VCaP (cell line): ENCODE data around the gene BRAF.
"Not testable (repeated sequence)": the region's sequence is repeated elsewhere in the genome, so short reads cannot be mapped to it uniquely, and the experiment has no call there.

ENCODE experiments used
- H3K27ac ChIP-seq: fragments of 450-650 bp; 2 replicates; pipeline ENCODE4 v1.5.1; 2017
- CTCF ChIP-seq: fragments of 450-650 bp; conservative IDR thresholded peaks from 2 replicates; pipeline ENCODE4 v1.5.1; 2017; ENCODE audit warnings: mild to moderate bottlenecking, moderate library complexity

BRAF gene

DNA sequence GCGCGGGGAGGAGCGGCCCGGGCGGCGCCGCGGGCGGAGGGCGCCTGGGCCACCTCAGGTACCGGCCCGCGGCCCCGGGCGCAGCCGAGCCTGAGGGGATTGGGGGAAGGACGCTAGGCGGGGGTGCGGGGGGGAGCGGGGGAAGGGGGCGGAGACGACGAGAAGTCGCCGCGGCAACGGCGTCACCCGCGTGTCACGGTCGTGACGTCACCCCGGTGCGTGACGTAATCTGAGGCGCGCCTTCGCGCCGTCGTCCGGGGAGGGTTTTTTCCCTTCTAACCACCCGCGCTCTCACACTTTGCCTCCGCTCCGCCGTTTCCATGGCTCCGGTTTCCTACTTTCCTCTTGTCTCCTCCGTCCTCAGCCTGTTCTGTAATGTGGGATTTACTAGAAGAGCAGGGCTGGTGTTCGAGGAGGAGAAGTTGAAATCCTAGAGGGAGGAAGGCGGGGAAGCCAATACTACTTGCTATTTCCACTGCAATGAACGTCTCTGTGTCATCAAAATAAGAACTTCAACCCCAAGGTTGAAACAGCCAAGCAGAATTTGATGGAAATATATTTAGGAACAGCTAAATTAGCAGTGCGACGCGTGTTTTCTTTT lies at the start of gene BRAF:
TSS of gene BRAF (minus strand) at position 109 of the 601 bp plus-strand sequence. CDS start 226 bp downstream, outside the sequence.
- TF ChIP-seq CTCF: no peak
- peak within 1 kb of the TSS; percentile 99 for H3K27ac ChIP-seq

DNA sequence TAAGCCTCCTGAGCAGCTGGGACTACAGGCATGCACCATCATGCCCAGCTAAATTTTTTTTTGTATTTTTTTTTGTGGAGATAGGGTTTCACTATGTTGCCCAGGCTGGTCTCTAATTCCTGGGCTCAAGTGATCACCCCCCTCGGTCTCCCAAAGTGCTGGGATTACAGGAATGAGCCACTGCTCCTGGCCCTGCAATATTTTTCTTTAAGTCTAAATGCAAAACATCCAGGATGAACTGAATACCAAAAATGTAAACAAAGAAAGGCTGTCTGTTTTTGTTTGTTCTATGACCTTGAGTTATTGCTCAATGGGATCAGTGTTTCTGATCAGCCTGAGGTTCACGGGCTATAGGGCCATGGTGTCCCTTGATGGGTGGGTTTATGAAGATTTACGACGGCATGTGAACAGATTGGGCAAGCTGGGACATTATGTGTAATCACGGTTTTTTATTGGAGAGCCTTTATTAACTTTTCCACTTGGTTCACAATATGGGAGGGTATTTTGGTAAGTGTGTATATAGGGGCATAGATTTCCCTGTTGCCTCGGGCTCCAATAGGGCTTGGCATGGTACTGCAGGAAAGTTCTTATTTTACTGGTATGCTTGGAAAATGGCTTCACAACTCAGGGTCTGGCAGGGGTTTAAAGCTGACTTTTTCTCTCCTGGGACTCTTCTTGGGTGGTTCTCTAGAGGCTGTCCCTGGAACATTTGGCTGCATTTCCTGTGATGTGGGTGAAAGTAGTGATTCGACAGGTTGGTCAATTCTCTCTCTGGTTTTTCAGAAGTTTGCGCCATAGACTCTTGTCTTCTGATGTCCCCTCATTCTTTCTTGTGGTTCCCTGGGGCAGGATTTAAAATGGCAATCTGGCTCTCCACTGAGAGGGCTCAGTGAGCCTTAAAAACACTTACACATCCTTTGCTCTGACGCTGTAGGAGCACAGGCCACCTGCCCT lies 48.4 kb upstream of the BRAF start:
- H3K27ac ChIP-seq: peak overlapping the region; percentile 21; the same call in 1 of the 2 replicates
- no peak for TF ChIP-seq CTCF

GRCh38 chr7:140972344-140972743 lies 47.6 kb upstream of the BRAF start:
- TF ChIP-seq CTCF: no peak
- H3K27ac ChIP-seq: no peak overlapping the region

- TF ChIP-seq CTCF: no peak
- no peak overlapping the region for H3K27ac ChIP-seq
Observed at GRCh38 chr7:140967438-140967837, 42.7 kb upstream of the BRAF start.

- no peak overlapping the region for H3K27ac ChIP-seq
- TF ChIP-seq CTCF: no peak
Observed at GRCh38 chr7:140966561-140967233, 42.0 kb upstream of the BRAF start.

- TF ChIP-seq CTCF: no peak
Observed at GRCh38 chr7:140961117-140961516, 36.4 kb upstream of the BRAF start.

DNA sequence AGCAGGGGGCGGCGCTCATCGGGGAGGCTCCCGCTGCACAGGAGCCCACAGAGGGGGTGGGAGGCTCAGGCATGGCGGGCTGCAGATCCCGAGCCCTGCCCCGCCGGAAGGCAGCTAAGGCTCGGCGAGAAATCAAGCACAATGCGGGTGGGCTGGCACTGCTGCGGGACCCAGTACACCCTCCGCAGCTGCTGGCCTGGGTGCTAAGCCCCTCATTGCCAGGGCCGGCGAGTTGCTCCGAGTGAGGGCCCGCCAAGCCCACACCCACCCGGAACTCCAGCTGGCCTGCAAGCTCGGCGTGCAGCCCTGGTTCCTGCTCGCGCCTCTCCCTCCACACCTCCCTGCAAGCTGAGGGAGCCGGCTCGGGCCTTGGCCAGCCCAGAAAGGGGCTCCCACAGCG lies 32.3 kb upstream of the BRAF start:
- H3K27ac ChIP-seq: not testable (repeated sequence)

More at GRCh38 chr7:140961117-140961516, 36.4 kb upstream of the BRAF start:
- no peak overlapping the region for H3K27ac ChIP-seq
